Ectodermal cell (in vitro differentiated cells): Measurements from ENCODE around the gene LEMD1.

ENCODE experiments used
- H3K27ac ChIP-seq: 2 replicates; pipeline ENCODE4 v1.7.0; 2013; ENCODE audit warnings: mild to moderate bottlenecking, low read depth, low read length; ENCODE audit not compliant: insufficient read depth, poor library complexity, severe bottlenecking
- H3K27me3 ChIP-seq: 2 replicates; pipeline ENCODE4 v1.7.0; 2013; ENCODE audit warnings: mild to moderate bottlenecking, low read length; ENCODE audit not compliant: insufficient read depth, control insufficient read depth, poor library complexity, severe bottlenecking
- H3K36me3 ChIP-seq: one replicate; pipeline ENCODE4 v1.7.0; 2013; ENCODE audit warnings: low read length; ENCODE audit not compliant: control insufficient read depth, insufficient read depth
- H3K4me1 ChIP-seq: one replicate; pipeline ENCODE4 v1.7.0; 2013; ENCODE audit warnings: low read length; ENCODE audit not compliant: control insufficient read depth, insufficient read depth
- H3K4me3 ChIP-seq: 2 replicates; pipeline ENCODE4 v1.7.0; 2013; ENCODE audit warnings: low read depth, low read length, control low read depth; ENCODE audit not compliant: insufficient read depth
- H3K9me3 ChIP-seq: 2 replicates; pipeline ENCODE4 v1.7.0; 2013; ENCODE audit warnings: mild to moderate bottlenecking, low read length, moderate library complexity; ENCODE audit not compliant: control insufficient read depth
- WGBS, 2 experiments: methylation state at CpG; one replicate each; pipeline ENCODE4 v1.1.7; 2013; ENCODE audit warnings: missing lambda C conversion rate in 2 of 2; 5-methylcytosine and 5-hydroxymethylcytosine counted together

The LEMD1 gene

GRCh38 chr1:205332015-205332791 lies 89.7 kb downstream of the LEMD1 start:
- no peaks in the 10 kb centered on the region for H3K9me3 ChIP-seq
- 94 to 96% methylated on average over 11 of the region's 11 CpGs for WGBS, 2 experiments
- H3K36me3 ChIP-seq, result no peaks in the 10 kb centered on the region
- peaks cover 20% of the 10 kb centered on the region for H3K4me1 ChIP-seq
- H3K4me3 ChIP-seq, result no peak overlapping the region
- H3K27ac ChIP-seq, result no peak overlapping the region
- H3K27me3 ChIP-seq, result no peaks in the 10 kb centered on the region
